ENCODE measurements around the gene SLC28A1. TPM values are rescaled to one million over a fixed set of nuclear protein-coding genes. Genes with fewer than 3 reads are reported as not detected.

SLC28A1 gene
- total RNA-seq, 1 experiment from 2014 or later, result not detected

DNA sequence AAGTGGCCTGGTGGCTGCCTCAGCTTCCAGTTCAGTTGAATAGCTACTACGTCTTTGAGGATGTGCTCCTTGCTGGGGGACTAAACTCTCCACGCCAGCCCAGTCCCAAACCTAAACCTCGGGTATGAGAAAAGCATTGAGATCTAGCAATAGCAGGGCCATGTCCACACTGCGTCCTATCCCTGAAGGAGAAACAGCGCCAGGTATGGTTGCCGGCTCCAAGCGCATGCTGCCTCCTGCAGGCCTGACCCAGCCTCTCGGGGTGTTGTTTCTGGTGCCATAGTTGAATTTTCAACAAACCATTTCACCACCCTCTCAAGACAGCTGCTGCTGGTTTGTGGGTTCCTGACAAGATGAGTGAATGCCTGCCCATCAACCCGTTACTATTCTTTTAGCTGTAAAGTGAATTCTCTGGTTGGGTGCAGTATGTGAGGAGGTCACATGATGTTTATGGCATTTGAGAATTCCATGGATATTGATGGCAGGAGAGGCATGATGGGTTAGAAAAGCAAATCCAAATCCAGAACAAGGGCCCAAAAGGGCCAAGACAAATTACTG is 13.0 kb upstream of the SLC28A1 start:
- intact Hi-C loops (cut with micrococcal nuclease; ENCODE audit: unreplicated experiment), result no loop called here
- Histone ChIP-seq H3K27me3 (ENCODE audit: control insufficient read depth, insufficient read depth, low read length) (no peaks in the 10 kb centered on the region), H3K36me3 (ENCODE audit: control insufficient read depth, insufficient read depth, low read length) (no peaks in the 10 kb centered on the region), H3K9me3 (ENCODE audit: control insufficient read depth, insufficient read depth, low read depth, low read length) (no peaks in the 10 kb centered on the region), H3K4me3 (ENCODE audit: low read depth in 2 of 2, low read length in 2 of 2) (no peak overlapping the region), H3K27ac (ENCODE audit: low read length) (no peak overlapping the region), H3K4me1 (ENCODE audit: control insufficient read depth, insufficient read depth, low read length) (no peaks in the 10 kb centered on the region)
- ChIA-PET CTCF (interaction anchor here (0.6 kb wide), 1 partner anchor 11 kb away, joined by 3 read pairs; no protein-coding TSS in a partner anchor), POLR2A (no interaction called here)
- in situ Hi-C loops (cut with HindIII; ENCODE audit: low pct_unique_long_range_greater_than_20kb, low sequenced_read_pairs), result no loop called here
- ATAC-seq (no peak), DNase-seq (ENCODE audit: low read depth, low spot score) (no peak)
- TF ChIP-seq SIN3A (IDR thresholded peaks at IDR 0.05; ENCODE audit: borderline replicate concordance, insufficient read depth, low read depth, low read length), result no peak
- TF ChIP-seq POLR2AphosphoS5 (IDR thresholded peaks at IDR 0.05; ENCODE audit: low read depth, low read length), result no peak
- no peak for TF ChIP-seq TCF7L2 (IDR thresholded peaks at IDR 0.05; ENCODE audit: low read depth, low read length)
- TF ChIP-seq, protein P1, sequence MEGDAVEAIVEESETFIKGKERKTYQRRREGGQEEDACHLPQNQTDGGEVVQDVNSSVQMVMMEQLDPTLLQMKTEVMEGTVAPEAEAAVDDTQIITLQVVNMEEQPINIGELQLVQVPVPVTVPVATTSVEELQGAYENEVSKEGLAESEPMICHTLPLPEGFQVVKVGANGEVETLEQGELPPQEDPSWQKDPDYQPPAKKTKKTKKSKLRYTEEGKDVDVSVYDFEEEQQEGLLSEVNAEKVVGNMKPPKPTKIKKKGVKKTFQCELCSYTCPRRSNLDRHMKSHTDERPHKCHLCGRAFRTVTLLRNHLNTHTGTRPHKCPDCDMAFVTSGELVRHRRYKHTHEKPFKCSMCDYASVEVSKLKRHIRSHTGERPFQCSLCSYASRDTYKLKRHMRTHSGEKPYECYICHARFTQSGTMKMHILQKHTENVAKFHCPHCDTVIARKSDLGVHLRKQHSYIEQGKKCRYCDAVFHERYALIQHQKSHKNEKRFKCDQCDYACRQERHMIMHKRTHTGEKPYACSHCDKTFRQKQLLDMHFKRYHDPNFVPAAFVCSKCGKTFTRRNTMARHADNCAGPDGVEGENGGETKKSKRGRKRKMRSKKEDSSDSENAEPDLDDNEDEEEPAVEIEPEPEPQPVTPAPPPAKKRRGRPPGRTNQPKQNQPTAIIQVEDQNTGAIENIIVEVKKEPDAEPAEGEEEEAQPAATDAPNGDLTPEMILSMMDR (IDR thresholded peaks at IDR 0.05), result no peak
- TF ChIP-seq, protein P2, sequence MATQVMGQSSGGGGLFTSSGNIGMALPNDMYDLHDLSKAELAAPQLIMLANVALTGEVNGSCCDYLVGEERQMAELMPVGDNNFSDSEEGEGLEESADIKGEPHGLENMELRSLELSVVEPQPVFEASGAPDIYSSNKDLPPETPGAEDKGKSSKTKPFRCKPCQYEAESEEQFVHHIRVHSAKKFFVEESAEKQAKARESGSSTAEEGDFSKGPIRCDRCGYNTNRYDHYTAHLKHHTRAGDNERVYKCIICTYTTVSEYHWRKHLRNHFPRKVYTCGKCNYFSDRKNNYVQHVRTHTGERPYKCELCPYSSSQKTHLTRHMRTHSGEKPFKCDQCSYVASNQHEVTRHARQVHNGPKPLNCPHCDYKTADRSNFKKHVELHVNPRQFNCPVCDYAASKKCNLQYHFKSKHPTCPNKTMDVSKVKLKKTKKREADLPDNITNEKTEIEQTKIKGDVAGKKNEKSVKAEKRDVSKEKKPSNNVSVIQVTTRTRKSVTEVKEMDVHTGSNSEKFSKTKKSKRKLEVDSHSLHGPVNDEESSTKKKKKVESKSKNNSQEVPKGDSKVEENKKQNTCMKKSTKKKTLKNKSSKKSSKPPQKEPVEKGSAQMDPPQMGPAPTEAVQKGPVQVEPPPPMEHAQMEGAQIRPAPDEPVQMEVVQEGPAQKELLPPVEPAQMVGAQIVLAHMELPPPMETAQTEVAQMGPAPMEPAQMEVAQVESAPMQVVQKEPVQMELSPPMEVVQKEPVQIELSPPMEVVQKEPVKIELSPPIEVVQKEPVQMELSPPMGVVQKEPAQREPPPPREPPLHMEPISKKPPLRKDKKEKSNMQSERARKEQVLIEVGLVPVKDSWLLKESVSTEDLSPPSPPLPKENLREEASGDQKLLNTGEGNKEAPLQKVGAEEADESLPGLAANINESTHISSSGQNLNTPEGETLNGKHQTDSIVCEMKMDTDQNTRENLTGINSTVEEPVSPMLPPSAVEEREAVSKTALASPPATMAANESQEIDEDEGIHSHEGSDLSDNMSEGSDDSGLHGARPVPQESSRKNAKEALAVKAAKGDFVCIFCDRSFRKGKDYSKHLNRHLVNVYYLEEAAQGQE (IDR thresholded peaks at IDR 0.05; ENCODE audit: insufficient read depth in 1 of 2, low read depth in 2 of 2, low read length in 1 of 2), result no peak
- no TSS peak for BruUV-seq (replicated peaks)

DNA sequence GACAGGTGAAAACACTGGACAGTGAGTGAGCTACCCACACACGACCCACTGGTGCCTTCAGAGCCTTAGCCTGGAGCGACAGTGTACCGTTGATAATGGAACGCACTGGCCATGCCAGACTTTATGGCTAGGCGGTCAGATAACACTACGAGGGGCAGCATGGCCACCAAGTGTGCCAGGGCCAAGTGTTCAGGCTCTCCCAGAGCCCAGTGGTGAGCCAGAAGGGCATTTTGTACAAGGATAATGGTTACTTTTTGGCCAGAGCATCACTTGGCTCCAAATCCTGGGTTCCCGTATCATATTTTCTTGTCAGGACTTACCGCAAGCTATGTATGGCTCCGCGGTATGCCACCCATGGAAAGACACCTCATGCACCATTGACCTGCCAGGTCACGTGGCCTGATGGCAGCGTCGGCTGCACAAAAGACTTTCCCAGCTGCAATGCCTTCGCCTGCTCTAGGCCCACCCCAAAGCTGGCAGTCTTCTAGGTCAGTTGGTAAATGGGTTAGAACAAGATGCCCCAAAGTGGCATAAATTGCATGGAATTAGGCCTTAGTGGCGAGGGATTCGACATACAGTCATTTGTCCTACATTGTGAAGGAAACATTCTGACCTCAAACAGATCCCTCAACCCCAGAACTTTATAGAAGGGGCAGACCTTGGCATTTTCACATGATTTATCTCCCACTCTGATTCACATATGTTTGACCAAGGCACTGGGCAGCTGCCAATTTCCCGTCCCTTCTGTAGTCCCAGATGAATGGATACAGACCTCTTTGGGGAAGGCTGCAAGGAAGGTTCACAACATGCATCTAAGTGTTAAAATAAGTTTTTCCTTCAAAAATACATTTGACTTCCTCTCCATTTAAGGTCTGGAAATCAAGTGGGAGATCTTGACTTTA is 12.2 kb upstream of the SLC28A1 start:
- intact Hi-C loops (cut with micrococcal nuclease; ENCODE audit: unreplicated experiment) (no loop called here), in situ Hi-C loops (cut with HindIII; ENCODE audit: low pct_unique_long_range_greater_than_20kb, low sequenced_read_pairs) (no loop called here)
- TF ChIP-seq, protein P2 (IDR thresholded peaks at IDR 0.05; ENCODE audit: insufficient read depth in 1 of 2, low read depth in 2 of 2, low read length in 1 of 2), result no peak
- no peak for TF ChIP-seq SIN3A (IDR thresholded peaks at IDR 0.05; ENCODE audit: borderline replicate concordance, insufficient read depth, low read depth, low read length)
- TF ChIP-seq, protein P1 (IDR thresholded peaks at IDR 0.05), result no peak
- no peak for TF ChIP-seq TCF7L2 (IDR thresholded peaks at IDR 0.05; ENCODE audit: low read depth, low read length)
- no peak for TF ChIP-seq POLR2AphosphoS5 (IDR thresholded peaks at IDR 0.05; ENCODE audit: low read depth, low read length)
- Histone ChIP-seq H3K4me1 (ENCODE audit: control insufficient read depth, insufficient read depth, low read length) (no peaks in the 10 kb centered on the region), H3K4me3 (ENCODE audit: low read depth in 2 of 2, low read length in 2 of 2) (no peak overlapping the region), H3K27me3 (ENCODE audit: control insufficient read depth, insufficient read depth, low read length) (no peaks in the 10 kb centered on the region), H3K36me3 (ENCODE audit: control insufficient read depth, insufficient read depth, low read length) (no peaks in the 10 kb centered on the region), H3K9me3 (ENCODE audit: control insufficient read depth, insufficient read depth, low read depth, low read length) (no peaks in the 10 kb centered on the region), H3K27ac (ENCODE audit: low read length) (no peak overlapping the region)
- CTCF ChIA-PET, result no interaction called here
- POLR2A ChIA-PET, result no interaction called here
- BruUV-seq (replicated peaks), result no TSS peak
- DNase-seq (ENCODE audit: low read depth, low spot score), result no peak
- ATAC-seq, result no peak

Measured in Panc1 (cell line).